ENCODE data around the gene HYKK.

Gene HYKK

DNA sequence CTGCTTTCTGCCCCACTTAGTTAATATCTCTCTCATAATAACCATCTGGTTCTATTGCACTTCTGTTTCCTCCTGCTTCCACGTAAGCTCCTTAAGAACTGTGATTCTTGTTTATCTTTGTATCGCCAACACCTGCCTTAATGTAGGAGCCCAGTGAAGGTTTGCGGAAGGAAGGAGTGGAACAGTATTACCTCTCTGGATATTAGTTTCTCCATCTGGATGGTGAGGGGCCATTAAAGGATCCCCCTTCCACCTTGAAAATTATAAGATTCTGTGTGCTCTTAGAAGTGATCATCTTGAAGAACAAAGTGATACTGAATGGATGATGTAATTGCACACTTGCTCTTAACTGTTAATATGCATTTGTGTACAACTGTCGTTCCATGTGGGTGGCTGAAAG is 60.2 kb downstream of the HYKK start:
- ATAC-seq, result no peak
- TF ChIP-seq TOX (CRISPR knock-in tag; IDR thresholded peaks at IDR 0.05; ENCODE audit: borderline replicate concordance) (no peak), OSR1 (CRISPR knock-in tag; IDR thresholded peaks at IDR 0.05) (no peak), ZNF565 (CRISPR knock-in tag; conservative IDR thresholded peaks at IDR 0.05; ENCODE audit: low read depth) (no peak), ZNF8 (CRISPR knock-in tag; IDR thresholded peaks at IDR 0.05) (no peak), SNAI2 (CRISPR knock-in tag; IDR thresholded peaks at IDR 0.05) (no peak), ZC3H10 (CRISPR knock-in tag; IDR thresholded peaks at IDR 0.05) (no peak), TCF4 (CRISPR knock-in tag; IDR thresholded peaks at IDR 0.05; ENCODE audit: borderline replicate concordance) (no peak)
- TF ChIP-seq, protein P1, sequence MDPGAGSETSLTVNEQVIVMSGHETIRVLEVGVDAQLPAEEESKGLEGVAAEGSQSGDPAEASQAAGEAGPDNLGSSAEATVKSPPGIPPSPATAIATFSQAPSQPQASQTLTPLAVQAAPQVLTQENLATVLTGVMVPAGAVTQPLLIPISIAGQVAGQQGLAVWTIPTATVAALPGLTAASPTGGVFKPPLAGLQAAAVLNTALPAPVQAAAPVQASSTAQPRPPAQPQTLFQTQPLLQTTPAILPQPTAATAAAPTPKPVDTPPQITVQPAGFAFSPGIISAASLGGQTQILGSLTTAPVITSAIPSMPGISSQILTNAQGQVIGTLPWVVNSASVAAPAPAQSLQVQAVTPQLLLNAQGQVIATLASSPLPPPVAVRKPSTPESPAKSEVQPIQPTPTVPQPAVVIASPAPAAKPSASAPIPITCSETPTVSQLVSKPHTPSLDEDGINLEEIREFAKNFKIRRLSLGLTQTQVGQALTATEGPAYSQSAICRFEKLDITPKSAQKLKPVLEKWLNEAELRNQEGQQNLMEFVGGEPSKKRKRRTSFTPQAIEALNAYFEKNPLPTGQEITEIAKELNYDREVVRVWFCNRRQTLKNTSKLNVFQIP (CRISPR knock-in tag; IDR thresholded peaks at IDR 0.05; ENCODE audit: borderline replicate concordance, low read depth), result no peak

DNA sequence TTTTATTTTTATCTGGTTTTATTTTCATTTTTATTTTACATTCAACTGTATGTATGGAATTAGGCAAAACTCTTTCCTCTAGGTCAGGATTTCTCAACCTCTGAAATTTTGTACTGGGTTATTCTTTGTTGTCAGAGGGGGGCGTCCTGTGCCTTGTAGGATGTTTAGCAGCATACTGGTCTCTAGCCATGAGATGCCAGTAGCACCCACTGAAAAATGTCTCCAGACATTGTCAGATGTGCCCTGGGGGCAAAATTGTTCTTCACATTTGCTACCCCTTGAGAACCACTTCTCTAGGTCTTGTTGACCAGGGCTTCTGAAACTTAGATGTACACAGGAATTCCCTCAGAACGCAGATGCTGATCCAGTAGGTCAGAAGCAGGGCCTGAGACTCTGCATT is 63.3 kb downstream of the HYKK start:
- TF ChIP-seq, protein P2, sequence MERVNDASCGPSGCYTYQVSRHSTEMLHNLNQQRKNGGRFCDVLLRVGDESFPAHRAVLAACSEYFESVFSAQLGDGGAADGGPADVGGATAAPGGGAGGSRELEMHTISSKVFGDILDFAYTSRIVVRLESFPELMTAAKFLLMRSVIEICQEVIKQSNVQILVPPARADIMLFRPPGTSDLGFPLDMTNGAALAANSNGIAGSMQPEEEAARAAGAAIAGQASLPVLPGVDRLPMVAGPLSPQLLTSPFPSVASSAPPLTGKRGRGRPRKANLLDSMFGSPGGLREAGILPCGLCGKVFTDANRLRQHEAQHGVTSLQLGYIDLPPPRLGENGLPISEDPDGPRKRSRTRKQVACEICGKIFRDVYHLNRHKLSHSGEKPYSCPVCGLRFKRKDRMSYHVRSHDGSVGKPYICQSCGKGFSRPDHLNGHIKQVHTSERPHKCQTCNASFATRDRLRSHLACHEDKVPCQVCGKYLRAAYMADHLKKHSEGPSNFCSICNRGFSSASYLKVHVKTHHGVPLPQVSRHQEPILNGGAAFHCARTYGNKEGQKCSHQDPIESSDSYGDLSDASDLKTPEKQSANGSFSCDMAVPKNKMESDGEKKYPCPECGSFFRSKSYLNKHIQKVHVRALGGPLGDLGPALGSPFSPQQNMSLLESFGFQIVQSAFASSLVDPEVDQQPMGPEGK (CRISPR knock-in tag; IDR thresholded peaks at IDR 0.05; ENCODE audit: borderline replicate concordance), result no peak
- TF ChIP-seq ZC3H10 (CRISPR knock-in tag; IDR thresholded peaks at IDR 0.05) (no peak), ZFP3 (CRISPR knock-in tag; IDR thresholded peaks at IDR 0.05) (no peak), ZNF70 (CRISPR knock-in tag; IDR thresholded peaks at IDR 0.05) (no peak), SNAI2 (CRISPR knock-in tag; IDR thresholded peaks at IDR 0.05) (no peak), BACH2 (CRISPR knock-in tag; IDR thresholded peaks at IDR 0.05; ENCODE audit: borderline replicate concordance) (no peak), OSR1 (CRISPR knock-in tag; IDR thresholded peaks at IDR 0.05) (no peak)
- TF ChIP-seq, protein P1 (CRISPR knock-in tag; IDR thresholded peaks at IDR 0.05; ENCODE audit: borderline replicate concordance, low read depth), result no peak
- ATAC-seq, result no peak

DNA sequence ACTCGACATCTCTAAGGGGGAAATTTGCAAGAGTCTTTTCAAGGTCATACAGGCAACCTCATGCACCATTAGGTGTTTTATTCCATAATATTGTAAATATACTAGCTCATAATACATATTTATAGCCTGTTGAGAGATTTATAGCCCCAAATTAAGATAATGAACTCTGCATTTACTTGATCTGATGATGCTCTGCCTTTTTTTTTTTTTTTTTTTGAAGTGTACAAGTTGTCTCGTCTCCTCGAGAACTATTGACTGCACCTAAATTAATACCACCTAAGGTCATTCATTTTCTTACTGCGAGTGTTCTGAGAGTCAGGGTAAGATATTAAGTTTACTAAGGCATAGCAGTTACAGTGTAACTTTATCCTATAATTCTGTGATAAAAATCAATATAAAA is 64.0 kb downstream of the HYKK start:
- ATAC-seq, result no peak
- TF ChIP-seq ZNF8 (CRISPR knock-in tag; IDR thresholded peaks at IDR 0.05) (no peak), ESRRG (CRISPR knock-in tag; IDR thresholded peaks at IDR 0.05) (no peak), GLIS3 (CRISPR knock-in tag; IDR thresholded peaks at IDR 0.05) (no peak), TCF4 (CRISPR knock-in tag; IDR thresholded peaks at IDR 0.05; ENCODE audit: borderline replicate concordance) (no peak), ZFP3 (CRISPR knock-in tag; IDR thresholded peaks at IDR 0.05) (no peak), CSDC2 (CRISPR knock-in tag; IDR thresholded peaks at IDR 0.05) (no peak), ZNF565 (CRISPR knock-in tag; conservative IDR thresholded peaks at IDR 0.05; ENCODE audit: low read depth) (no peak), TOX (CRISPR knock-in tag; IDR thresholded peaks at IDR 0.05; ENCODE audit: borderline replicate concordance) (no peak), PPARA (CRISPR knock-in tag; IDR thresholded peaks at IDR 0.05; ENCODE audit: borderline replicate concordance) (no peak), ISL1 (CRISPR knock-in tag; IDR thresholded peaks at IDR 0.05) (no peak)
- TF ChIP-seq, protein P1 (CRISPR knock-in tag; IDR thresholded peaks at IDR 0.05; ENCODE audit: borderline replicate concordance, low read depth), result no peak
- TF ChIP-seq, protein P3, sequence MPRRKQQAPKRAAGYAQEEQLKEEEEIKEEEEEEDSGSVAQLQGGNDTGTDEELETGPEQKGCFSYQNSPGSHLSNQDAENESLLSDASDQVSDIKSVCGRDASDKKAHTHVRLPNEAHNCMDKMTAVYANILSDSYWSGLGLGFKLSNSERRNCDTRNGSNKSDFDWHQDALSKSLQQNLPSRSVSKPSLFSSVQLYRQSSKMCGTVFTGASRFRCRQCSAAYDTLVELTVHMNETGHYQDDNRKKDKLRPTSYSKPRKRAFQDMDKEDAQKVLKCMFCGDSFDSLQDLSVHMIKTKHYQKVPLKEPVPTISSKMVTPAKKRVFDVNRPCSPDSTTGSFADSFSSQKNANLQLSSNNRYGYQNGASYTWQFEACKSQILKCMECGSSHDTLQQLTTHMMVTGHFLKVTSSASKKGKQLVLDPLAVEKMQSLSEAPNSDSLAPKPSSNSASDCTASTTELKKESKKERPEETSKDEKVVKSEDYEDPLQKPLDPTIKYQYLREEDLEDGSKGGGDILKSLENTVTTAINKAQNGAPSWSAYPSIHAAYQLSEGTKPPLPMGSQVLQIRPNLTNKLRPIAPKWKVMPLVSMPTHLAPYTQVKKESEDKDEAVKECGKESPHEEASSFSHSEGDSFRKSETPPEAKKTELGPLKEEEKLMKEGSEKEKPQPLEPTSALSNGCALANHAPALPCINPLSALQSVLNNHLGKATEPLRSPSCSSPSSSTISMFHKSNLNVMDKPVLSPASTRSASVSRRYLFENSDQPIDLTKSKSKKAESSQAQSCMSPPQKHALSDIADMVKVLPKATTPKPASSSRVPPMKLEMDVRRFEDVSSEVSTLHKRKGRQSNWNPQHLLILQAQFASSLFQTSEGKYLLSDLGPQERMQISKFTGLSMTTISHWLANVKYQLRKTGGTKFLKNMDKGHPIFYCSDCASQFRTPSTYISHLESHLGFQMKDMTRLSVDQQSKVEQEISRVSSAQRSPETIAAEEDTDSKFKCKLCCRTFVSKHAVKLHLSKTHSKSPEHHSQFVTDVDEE (CRISPR knock-in tag; IDR thresholded peaks at IDR 0.05), result no peak

DNA sequence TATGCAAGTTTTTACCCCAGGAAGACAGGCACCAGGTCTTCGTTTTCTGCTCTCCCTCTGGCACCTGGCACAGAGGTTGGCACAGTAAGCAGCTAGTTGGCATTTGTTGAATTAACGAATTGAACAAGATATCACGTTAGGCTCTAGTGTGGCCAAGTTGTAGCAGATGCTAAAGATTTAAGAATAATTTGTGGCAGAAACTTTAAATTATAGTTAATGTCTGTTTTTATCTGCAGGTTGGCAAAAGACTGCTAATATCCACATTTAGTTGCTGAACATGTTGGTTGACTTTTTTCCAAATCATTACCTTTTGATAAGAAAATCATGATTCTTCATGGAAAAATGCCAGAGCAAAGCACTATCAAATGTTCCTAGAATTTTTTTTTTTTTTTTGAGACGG is 66.0 kb downstream of the HYKK start:
- ATAC-seq, result no peak
- TF ChIP-seq ARNTL (CRISPR knock-in tag; IDR thresholded peaks at IDR 0.05; ENCODE audit: borderline replicate concordance, low read depth) (no peak), PPARA (CRISPR knock-in tag; IDR thresholded peaks at IDR 0.05; ENCODE audit: borderline replicate concordance) (no peak), BACH2 (CRISPR knock-in tag; IDR thresholded peaks at IDR 0.05; ENCODE audit: borderline replicate concordance) (no peak)
- TF ChIP-seq, protein P1 (CRISPR knock-in tag; IDR thresholded peaks at IDR 0.05; ENCODE audit: borderline replicate concordance, low read depth), result no peak
- TF ChIP-seq, protein P3 (CRISPR knock-in tag; IDR thresholded peaks at IDR 0.05), result no peak

Data from SK-N-SH treated with all-trans-retinoic acid at 6 μM for 48 hours (cell line).